ENCODE results near the gene UGT3A2.

The UGT3A2 gene

GRCh38 chr5:36006163-36006562 lies 60.5 kb downstream of the UGT3A2 start:
- DNase-seq (ENCODE audit: low spot score) = no peak

- no peak for DNase-seq (ENCODE audit: low spot score)
Observed at GRCh38 chr5:36001032-36001431, 65.7 kb downstream of the UGT3A2 start.

- no peak for DNase-seq (ENCODE audit: low spot score)
Observed at GRCh38 chr5:35999547-35999946, 67.1 kb downstream of the UGT3A2 start.

GRCh38 chr5:35996076-35996475 lies 70.6 kb downstream of the UGT3A2 start:
- DNase-seq (ENCODE audit: low spot score) = no peak

GRCh38 chr5:35990941-35991611 lies 75.6 kb downstream of the UGT3A2 start, which contains the start of gene UGT3A1:
Gene UGT3A1, minus strand, starts transcription at chr5:35991390. Its CDS starts 150 bp downstream, at chr5:35991240.
- no peak for DNase-seq (ENCODE audit: low spot score)

GRCh38 chr5:35990520-35990919 lies 76.2 kb downstream of the UGT3A2 start:
- DNase-seq (ENCODE audit: low spot score) = no peak

- DNase-seq (ENCODE audit: low spot score) = no peak
Observed at GRCh38 chr5:35988529-35988928, 78.2 kb downstream of the UGT3A2 start.

GRCh38 chr5:35987776-35988175 lies 78.9 kb downstream of the UGT3A2 start:
- DNase-seq (ENCODE audit: low spot score) = no peak
